ENCODE data around the gene KRTAP22-2. TPM values are rescaled to one million over a fixed set of nuclear protein-coding genes. Genes with fewer than 3 reads are reported as not detected.

Gene KRTAP22-2
- total and polyA plus RNA-seq, 2 of the 8 experiments (the other 6 are each of a cell fraction or from before 2014, with no cell fraction given): not detected

- Histone ChIP-seq H3K4me1 (replicated peaks in 1 of 4; ENCODE audit: control insufficient read depth in 3 of 4, insufficient read depth in 4 of 4, low read length in 3 of 4) (no peaks in the 10 kb centered on the region), H2BK15ac (ENCODE audit: low read length) (no peak within 1 kb of the TSS), H2BK5ac (ENCODE audit: low read depth, low read length) (no peak within 1 kb of the TSS), H4K91ac (replicated peaks; ENCODE audit: insufficient read length, low read length) (no peak within 1 kb of the TSS), H3K4me3 (ENCODE audit: extremely low read depth in 1 of 4, insufficient read depth in 2 of 4, low read depth in 3 of 4, low read length in 4 of 4) (no peak within 1 kb of the TSS), H2BK12ac (ENCODE audit: low read depth, low read length) (no peak within 1 kb of the TSS), H3K79me2 (ENCODE audit: control insufficient read depth in 1 of 2, insufficient read depth in 2 of 2, low read length in 2 of 2) (no peaks in the 10 kb centered on the region), H2BK20ac (ENCODE audit: low read length) (no peak within 1 kb of the TSS), H3K27me3 (replicated peaks in 1 of 4; ENCODE audit: control insufficient read depth in 3 of 4, extremely low read depth in 1 of 4, insufficient read depth in 3 of 4, low read length in 3 of 4) (no peaks in the 10 kb centered on the region), H2AFZ (ENCODE audit: low read length) (no peak within 1 kb of the TSS), H3K36me3 (ENCODE audit: control insufficient read depth in 2 of 4, insufficient read depth in 4 of 4, low read length in 3 of 4) (no peaks in the 10 kb centered on the region), H2AK5ac (ENCODE audit: low read depth, low read length) (no peak within 1 kb of the TSS), H4K20me1 (replicated peaks in 1 of 2; ENCODE audit: control insufficient read depth in 1 of 2, insufficient read depth in 2 of 2, low read length in 2 of 2) (no peaks in the 10 kb centered on the region), H3K23ac (ENCODE audit: insufficient read length) (no peak within 1 kb of the TSS), H3K9me3 (ENCODE audit: insufficient read depth in 2 of 2, low read depth in 1 of 2, low read length in 1 of 2) (0 out of 4 replicates have a peak, but pooled peaks cover 0 to 4% of the 10 kb centered on the region in 2 experiments), H3K14ac (ENCODE audit: insufficient read length) (no peak within 1 kb of the TSS), H3K79me1 (ENCODE audit: low read depth, low read length) (no peaks in the 10 kb centered on the region), H4K8ac (ENCODE audit: extremely low read depth, insufficient read depth, low read length) (no peak within 1 kb of the TSS), H3K4ac (replicated peaks; ENCODE audit: insufficient read length, low read depth, low read length) (no peak within 1 kb of the TSS), H3K18ac (ENCODE audit: extremely low read depth, low read length) (no peak within 1 kb of the TSS), H2BK120ac (replicated peaks; ENCODE audit: low read depth, low read length) (no peak within 1 kb of the TSS), H3K4me2 (ENCODE audit: insufficient read depth in 1 of 2, low read depth in 2 of 2, low read length in 2 of 2) (no peak within 1 kb of the TSS), H4K5ac (ENCODE audit: insufficient read length, low read depth, low read length) (no peak within 1 kb of the TSS), H3K56ac (replicated peaks; ENCODE audit: insufficient read length, low read depth, low read length) (no peak within 1 kb of the TSS), H3K27ac (ENCODE audit: low read depth, low read length) (no peak within 1 kb of the TSS), H3K23me2 (ENCODE audit: low read depth, low read length) (no peaks in the 10 kb centered on the region), H3K9ac (replicated peaks in 1 of 4; ENCODE audit: extremely low read depth in 1 of 4, low read depth in 3 of 4, low read length in 3 of 4) (no peak within 1 kb of the TSS)
- no peak for DNase-seq (ENCODE audit: low read depth in 1 of 2, low spot score in 2 of 2)
- POLR2A ChIA-PET (ENCODE audit: partially characterized antibody): no interaction called here
- 90% methylated on average over 2 of the region's 2 CpGs; no CpG with 5 or more reads in 1 of the 2 experiments for WGBS, 2 experiments (ENCODE audit: extremely low coverage in 1 of 2, insufficient coverage in 1 of 2, insufficient read length in 1 of 2, insufficient replicate concordance in 2 of 2, low coverage in 1 of 2, low lambda C conversion rate in 2 of 2, missing lambda C conversion rate in 1 of 2)
- CTCF ChIA-PET (ENCODE audit: partially characterized antibody): interaction anchor here (0.6 to 1.5 kb wide), 2 partner anchors 8 to 1485 kb away, joined by 3 to 4 read pairs; no protein-coding TSS in a partner anchor
- FAIRE-seq: no peak
- TF ChIP-seq GABPA (IDR thresholded peaks at IDR 0.05; ENCODE audit: borderline replicate concordance, insufficient read depth, low read length): no peak
- no peak for TF ChIP-seq SP4 (IDR thresholded peaks at IDR 0.05; ENCODE audit: low read length)
- TF ChIP-seq EZH2 (IDR thresholded peaks at IDR 0.05; ENCODE audit: low read depth, low read length, severe bottlenecking): no peak
- no peak for TF ChIP-seq TAF7 (optimal IDR thresholded peaks at IDR 0.05; ENCODE audit: borderline replicate concordance, low read depth, low read length)
- no peak for TF ChIP-seq POU5F1 (IDR thresholded peaks at IDR 0.05; ENCODE audit: low read depth, low read length)
- no peak for TF ChIP-seq CEBPB (IDR thresholded peaks at IDR 0.05; ENCODE audit: low read depth, low read length)
- no peak for TF ChIP-seq SRF (IDR thresholded peaks at IDR 0.05; ENCODE audit: low read depth, low read length)
- no peak for TF ChIP-seq MAFK (IDR thresholded peaks at IDR 0.05; ENCODE audit: low read depth, low read length)
- TF ChIP-seq GTF2F1 (IDR thresholded peaks at IDR 0.05; ENCODE audit: borderline replicate concordance, low read depth, low read length): no peak
- no peak for TF ChIP-seq CREB1 (IDR thresholded peaks at IDR 0.05)
- TF ChIP-seq ASH2L (IDR thresholded peaks at IDR 0.05; ENCODE audit: low read length): no peak
- no peak for TF ChIP-seq MAX (IDR thresholded peaks at IDR 0.05)
- TF ChIP-seq BCL11A (IDR thresholded peaks at IDR 0.05; ENCODE audit: low read depth in 2 of 2, low read length in 2 of 2): no peak
- no peak for TF ChIP-seq SIRT6 (IDR thresholded peaks at IDR 0.05; ENCODE audit: low read length)
- no peak for TF ChIP-seq KDM4A (IDR thresholded peaks at IDR 0.05; ENCODE audit: low read depth, low read length, severe bottlenecking)
Measured at GRCh38 chr21:30561264-30561895, 28.8 kb downstream of the KRTAP22-2 start, which contains the start of gene KRTAP19-7. KRTAP19-7 (minus strand) TSS chr21:30561314; CDS start chr21:30561289, 25 bp downstream.
